Karpas-422 (cell line): ENCODE data around the gene RADIL. TPM values are rescaled to one million over a fixed set of nuclear protein-coding genes. Genes with fewer than 3 reads are reported as not detected.
"Not testable (repeated sequence)": the region's sequence is repeated elsewhere in the genome, so short reads cannot be mapped to it uniquely, and the experiment has no call there.

Experiments
- DNase-seq: peaks from one replicate; pipeline ENCODE4 v3.0.0-alpha.2; 2015
- H2AFZ ChIP-seq: fragments of 200-600 bp; sonication (generic); 2 replicates; pipeline ENCODE4 v1.6.1; 2014; ENCODE audit warnings: antibody characterized with exemption, low read length, mixed read lengths
- H3K27ac ChIP-seq: fragments of 200-600 bp; sonication (generic); 2 replicates; pipeline ENCODE4 v1.5.1; 2014; ENCODE audit warnings: mild to moderate bottlenecking, low read length, moderate library complexity
- H3K27me3 ChIP-seq: fragments of 200-600 bp; sonication (generic); 2 replicates; pipeline ENCODE4 v1.6.1; 2014; ENCODE audit warnings: low read length, mixed read lengths
- H3K36me3 ChIP-seq: fragments of 200-600 bp; sonication (generic); 2 replicates; pipeline ENCODE4 v1.6.1; 2014; ENCODE audit warnings: low read length, mixed read lengths; ENCODE audit not compliant: insufficient read depth
- H3K4me1 ChIP-seq: fragments of 200-600 bp; sonication (generic); 2 replicates; pipeline ENCODE4 v1.6.1; 2014; ENCODE audit warnings: mild to moderate bottlenecking, low read length, mixed read lengths
- H3K4me2 ChIP-seq: fragments of 200-600 bp; sonication (generic); 2 replicates; pipeline ENCODE4 v1.6.1; 2014; ENCODE audit warnings: low read length, low read depth, mild to moderate bottlenecking; ENCODE audit not compliant: poor library complexity, severe bottlenecking
- H3K4me3 ChIP-seq: fragments of 200-600 bp; sonication (generic); 2 replicates; pipeline ENCODE4 v1.5.1; 2014; ENCODE audit warnings: mild to moderate bottlenecking, antibody characterized with exemption, low read length, mixed read lengths
- H3K79me2 ChIP-seq: fragments of 200-600 bp; sonication (generic); 2 replicates; pipeline ENCODE4 v1.6.1; 2014; ENCODE audit warnings: mild to moderate bottlenecking, low read length, mixed read lengths
- H3K9ac ChIP-seq: fragments of 200-600 bp; sonication (generic); 2 replicates; pipeline ENCODE4 v1.6.0; 2014; ENCODE audit warnings: low read length
- H3K9me2 ChIP-seq: fragments of 200-600 bp; sonication (generic), shearing (Covaris generic); replicated peaks from 2 replicates; pipeline ENCODE4 v1.6.0; 2014; ENCODE audit warnings: mild to moderate bottlenecking, low read length, moderate library complexity; ENCODE audit not compliant: insufficient read depth
- H3K9me3 ChIP-seq: fragments of 300-700, 200-600 bp; sonication (generic); 2 replicates; pipeline ENCODE4 v1.6.1; 2014; ENCODE audit warnings: low read length, mixed read lengths
- H4K20me1 ChIP-seq: fragments of 200-600 bp; sonication (generic); 2 replicates; pipeline ENCODE4 v1.6.1; 2014; ENCODE audit warnings: mild to moderate bottlenecking, antibody characterized with exemption, low read length, low read depth; ENCODE audit not compliant: insufficient read depth
- total RNA-seq: library from RNA; depleted of rRNA; stranded (reverse); fragments of >200 nt; shearing (Covaris generic); gene quantifications from 2 replicates; pipeline ENCODE4 v1.2.3, GENCODE V29; 2014; ENCODE audit warnings: low replicate concordance

RADIL gene
- total RNA-seq, 1 experiment from 2014 or later: not detected

DNA sequence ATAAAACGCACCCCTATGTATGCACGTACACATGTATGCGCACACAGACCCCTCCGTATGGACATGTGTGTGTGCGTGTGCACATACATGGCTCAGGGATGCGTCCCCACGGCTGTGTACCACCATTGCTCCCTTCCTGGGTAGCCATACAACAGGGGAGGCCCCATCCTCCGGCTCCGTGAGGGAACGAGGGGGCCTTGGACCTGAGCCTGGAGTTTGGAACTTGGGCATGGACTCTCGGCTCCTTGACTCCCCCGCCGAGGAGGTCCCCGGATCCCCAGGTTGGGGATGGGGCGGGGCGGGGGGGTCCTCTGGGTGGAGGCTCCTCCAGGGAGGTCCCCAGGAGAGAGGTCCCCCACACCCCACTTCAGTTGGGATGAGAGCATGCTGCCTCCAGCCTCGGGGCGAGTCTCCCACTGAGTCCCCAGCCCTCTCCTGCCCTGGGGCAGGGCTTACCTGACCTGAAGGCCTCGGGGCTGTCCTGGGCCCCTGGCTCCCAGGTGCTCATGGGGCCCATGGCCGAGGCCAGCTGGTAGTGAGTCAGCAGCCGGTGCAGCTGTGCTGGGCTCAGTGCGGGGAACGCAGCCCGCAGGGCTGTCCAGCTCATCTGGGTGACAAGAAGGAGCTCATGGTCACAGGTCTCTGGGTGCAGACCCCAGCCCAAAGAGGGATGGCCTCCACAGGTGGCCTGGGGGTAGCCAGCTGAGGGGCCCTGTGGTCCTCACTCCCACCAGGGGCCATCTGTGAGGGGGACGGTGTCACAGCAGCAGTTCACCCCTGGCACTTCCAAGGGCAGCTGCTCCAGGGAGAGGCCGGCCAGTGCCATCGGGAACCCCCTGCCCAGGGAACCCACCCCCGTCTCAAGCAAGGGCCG, 78.2 kb downstream of the RADIL start:
- no peaks in the 10 kb centered on the region for H3K79me2 ChIP-seq
- no peak overlapping the region for H3K9ac ChIP-seq
- no peak overlapping the region for H2AFZ ChIP-seq
- no peak overlapping the region for H3K4me3 ChIP-seq
- H3K27me3 ChIP-seq: no peaks in the 10 kb centered on the region
- no peaks in the 10 kb centered on the region for H3K9me2 ChIP-seq
- H3K27ac ChIP-seq: no peak overlapping the region
- no peaks in the 10 kb centered on the region for H3K36me3 ChIP-seq
- H3K4me1 ChIP-seq: no peaks in the 10 kb centered on the region
- no peaks in the 10 kb centered on the region for H4K20me1 ChIP-seq
- H3K4me2 ChIP-seq: no peak overlapping the region
- DNase-seq: no peak
- no peaks in the 10 kb centered on the region for H3K9me3 ChIP-seq

DNA sequence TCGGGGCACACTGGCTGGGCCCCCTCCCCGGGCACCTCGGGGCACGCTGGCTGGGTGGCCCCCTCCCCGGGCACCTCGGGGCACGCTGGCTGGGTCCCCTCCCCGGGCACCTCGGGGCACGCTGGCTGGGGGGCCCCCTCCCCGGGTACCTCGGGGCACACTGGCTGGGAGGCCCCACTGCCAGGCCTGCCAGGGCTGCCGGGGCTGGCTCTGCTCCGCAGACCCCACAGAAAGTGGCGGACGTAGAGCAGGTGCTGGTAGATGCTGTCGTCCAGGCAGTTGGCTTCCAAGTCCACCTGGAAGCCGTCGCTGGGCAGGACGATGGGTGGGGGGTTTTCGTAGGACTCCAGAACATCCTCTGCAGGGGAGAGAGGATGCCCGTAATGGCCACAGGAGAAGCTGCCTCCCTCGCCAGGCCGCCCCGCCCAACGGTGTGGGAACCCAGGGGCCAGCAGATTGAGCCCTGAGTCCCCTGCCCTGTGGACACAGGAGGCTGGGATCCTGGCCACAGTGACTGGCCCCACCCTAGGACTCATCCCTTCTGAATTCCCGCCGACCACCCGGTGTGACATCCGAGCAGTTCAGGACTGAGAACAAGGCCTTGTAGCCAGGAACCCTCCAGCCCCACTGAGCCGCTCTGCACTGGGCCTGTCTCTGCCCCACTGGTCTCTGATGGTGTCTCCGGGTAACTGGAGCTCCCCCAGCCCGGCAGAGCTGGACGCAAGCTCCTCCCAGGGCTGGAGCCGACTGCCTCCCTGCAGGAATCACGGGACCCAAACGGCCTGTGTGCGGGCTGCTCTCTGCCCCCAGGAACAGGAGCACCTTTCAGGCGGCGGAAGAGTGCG, 79.9 kb downstream of the RADIL start:
- H3K4me3 ChIP-seq: no peak overlapping the region

DNA sequence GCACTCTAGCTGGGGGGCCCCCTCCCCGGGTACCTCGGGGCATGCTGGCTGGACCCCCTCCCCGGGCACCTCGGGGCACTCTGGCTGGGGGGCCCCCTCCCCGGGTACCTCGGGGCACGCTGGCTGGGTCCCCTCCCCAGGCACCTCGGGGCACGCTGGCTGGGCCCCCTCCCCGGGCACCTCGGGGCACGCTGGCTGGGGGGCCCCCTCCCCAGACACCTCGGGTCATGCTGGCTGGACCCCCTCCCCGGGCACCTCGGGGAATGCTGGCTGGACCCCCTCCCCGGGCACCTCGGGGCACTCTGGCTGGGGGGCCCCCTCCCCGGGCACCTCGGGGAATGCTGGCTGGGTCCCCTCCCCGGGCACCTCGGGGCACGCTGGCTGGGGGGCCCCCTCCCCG, 80.9 kb downstream of the RADIL start:
- not testable (repeated sequence) for H4K20me1 ChIP-seq, H3K9ac ChIP-seq, H2AFZ ChIP-seq, H3K4me3 ChIP-seq, H3K9me3 ChIP-seq, H3K79me2 ChIP-seq, H3K4me1 ChIP-seq, DNase-seq, H3K36me3 ChIP-seq, H3K27ac ChIP-seq, H3K27me3 ChIP-seq, H3K9me2 ChIP-seq, H3K4me2 ChIP-seq

More for the DNA sequence above, 79.9 kb downstream of the RADIL start:
- H4K20me1 ChIP-seq: no peaks in the 10 kb centered on the region
- no peaks in the 10 kb centered on the region for H3K4me1 ChIP-seq
- H3K36me3 ChIP-seq: no peaks in the 10 kb centered on the region
- no peaks in the 10 kb centered on the region for H3K79me2 ChIP-seq
- no peak overlapping the region for H2AFZ ChIP-seq
- no peak overlapping the region for H3K9ac ChIP-seq
- no peak for DNase-seq
- H3K27me3 ChIP-seq: no peaks in the 10 kb centered on the region
- no peak overlapping the region for H3K27ac ChIP-seq
- no peaks in the 10 kb centered on the region for H3K9me3 ChIP-seq
- H3K4me2 ChIP-seq: no peak overlapping the region
- no peaks in the 10 kb centered on the region for H3K9me2 ChIP-seq

DNA sequence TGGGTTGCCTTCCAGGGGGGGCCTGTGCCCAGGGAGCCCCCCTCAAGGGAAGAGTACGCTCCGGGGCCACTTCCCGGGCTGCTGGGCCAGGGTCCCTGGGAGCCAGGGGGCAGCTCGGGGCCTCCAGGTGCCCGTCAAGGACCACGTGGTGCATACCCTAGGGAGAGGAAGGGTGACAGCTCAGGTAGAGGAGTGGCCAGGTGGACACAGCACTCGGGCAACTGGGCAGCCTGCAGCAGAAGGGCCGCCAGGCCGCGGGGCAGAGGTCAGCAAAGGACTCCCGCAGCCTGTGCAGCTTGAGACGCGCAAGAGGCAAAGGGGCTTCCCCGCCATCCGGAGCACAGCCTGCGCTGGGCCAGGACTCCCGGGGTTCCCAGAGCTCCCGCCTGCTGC, 81.7 kb downstream of the RADIL start:
- no peak for DNase-seq
- H3K9me3 ChIP-seq: no peaks in the 10 kb centered on the region
- H3K4me1 ChIP-seq: no peaks in the 10 kb centered on the region
- no peak overlapping the region for H3K27ac ChIP-seq
- no peaks in the 10 kb centered on the region for H4K20me1 ChIP-seq
- no peaks in the 10 kb centered on the region for H3K9me2 ChIP-seq
- H3K27me3 ChIP-seq: no peaks in the 10 kb centered on the region
- H3K4me2 ChIP-seq: no peak overlapping the region
- H3K36me3 ChIP-seq: no peaks in the 10 kb centered on the region
- H3K9ac ChIP-seq: no peak overlapping the region
- H2AFZ ChIP-seq: no peak overlapping the region
- H3K4me3 ChIP-seq: no peak overlapping the region
- H3K79me2 ChIP-seq: no peaks in the 10 kb centered on the region

DNA sequence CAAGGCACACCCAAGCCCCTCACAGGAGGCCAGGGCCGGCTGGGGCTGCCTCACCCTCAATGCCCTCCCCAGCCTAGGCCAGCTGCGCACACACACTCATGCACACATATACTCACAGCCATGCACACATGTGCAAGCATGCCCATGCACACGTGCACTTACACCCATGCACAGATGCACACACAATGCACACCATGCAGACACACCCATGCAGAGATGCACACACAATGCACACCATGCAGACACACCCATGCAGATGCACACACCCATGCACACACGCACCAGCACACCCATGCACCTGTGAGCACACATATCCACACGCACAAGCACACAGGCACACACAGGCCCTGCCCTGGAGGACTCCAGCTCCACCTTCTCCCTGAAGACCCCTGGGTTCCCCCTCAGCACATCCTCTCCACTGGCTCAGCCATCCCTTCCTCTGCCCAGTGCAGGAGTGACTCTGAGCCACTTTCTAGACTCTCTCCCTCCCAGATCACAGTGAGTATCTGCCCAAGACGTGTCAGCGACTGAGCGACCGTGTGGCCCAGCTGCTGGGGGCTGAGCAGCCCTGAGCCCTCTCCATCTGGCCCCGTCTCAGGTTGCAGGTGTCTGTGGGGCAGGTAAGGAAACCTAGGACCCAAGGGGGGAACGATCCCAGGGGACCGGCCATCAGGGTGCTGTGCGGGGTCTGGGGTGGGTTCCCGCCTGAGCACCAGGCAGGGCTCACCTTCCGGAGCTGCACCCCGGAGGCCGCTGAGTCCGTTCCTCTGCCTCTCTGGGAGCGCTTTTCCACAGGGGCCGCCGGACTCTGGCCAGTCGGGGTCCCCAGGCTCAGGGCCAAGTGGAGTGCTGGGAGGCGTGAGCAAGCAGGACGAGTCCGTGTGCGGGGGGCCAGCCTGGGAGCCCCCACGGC, 82.3 kb downstream of the RADIL start:
- H3K9me2 ChIP-seq: no peaks in the 10 kb centered on the region
- no peaks in the 10 kb centered on the region for H3K27me3 ChIP-seq
- H3K9me3 ChIP-seq: no peaks in the 10 kb centered on the region
- H4K20me1 ChIP-seq: no peaks in the 10 kb centered on the region
- no peak overlapping the region for H3K4me2 ChIP-seq
- no peak overlapping the region for H2AFZ ChIP-seq
- H3K79me2 ChIP-seq: no peaks in the 10 kb centered on the region
- no peak overlapping the region for H3K27ac ChIP-seq
- H3K9ac ChIP-seq: no peak overlapping the region
- no peaks in the 10 kb centered on the region for H3K4me1 ChIP-seq
- no peak overlapping the region for H3K4me3 ChIP-seq
- no peak for DNase-seq
- H3K36me3 ChIP-seq: no peaks in the 10 kb centered on the region

DNA sequence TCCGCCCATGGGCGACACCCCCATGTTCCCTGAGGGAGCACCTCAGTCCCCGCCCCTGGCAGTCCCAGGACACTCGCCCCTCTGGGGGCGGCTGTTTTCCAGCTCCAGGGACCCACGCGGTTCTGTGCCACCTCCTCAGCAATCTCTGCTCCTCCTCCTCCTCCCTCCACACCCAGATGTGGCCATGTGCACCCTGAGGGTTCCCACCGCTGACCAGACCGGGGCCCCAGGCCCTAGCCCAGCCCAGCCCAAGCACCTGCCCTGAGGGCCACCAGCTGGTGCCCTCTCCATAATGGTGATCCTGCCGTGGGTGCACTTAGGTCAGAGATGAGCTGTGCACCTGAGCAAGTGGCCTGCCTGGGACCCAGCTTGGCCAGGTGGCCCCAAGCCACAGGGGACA, 83.0 kb downstream of the RADIL start:
- no peaks in the 10 kb centered on the region for H3K4me1 ChIP-seq
- no peak overlapping the region for H3K27ac ChIP-seq
- H2AFZ ChIP-seq: no peak overlapping the region
- no peaks in the 10 kb centered on the region for H4K20me1 ChIP-seq
- H3K36me3 ChIP-seq: no peaks in the 10 kb centered on the region
- H3K9ac ChIP-seq: no peak overlapping the region
- no peaks in the 10 kb centered on the region for H3K9me3 ChIP-seq
- H3K4me2 ChIP-seq: no peak overlapping the region
- no peak overlapping the region for H3K4me3 ChIP-seq
- no peaks in the 10 kb centered on the region for H3K79me2 ChIP-seq
- no peaks in the 10 kb centered on the region for H3K9me2 ChIP-seq
- H3K27me3 ChIP-seq: no peaks in the 10 kb centered on the region
- DNase-seq: no peak

DNA sequence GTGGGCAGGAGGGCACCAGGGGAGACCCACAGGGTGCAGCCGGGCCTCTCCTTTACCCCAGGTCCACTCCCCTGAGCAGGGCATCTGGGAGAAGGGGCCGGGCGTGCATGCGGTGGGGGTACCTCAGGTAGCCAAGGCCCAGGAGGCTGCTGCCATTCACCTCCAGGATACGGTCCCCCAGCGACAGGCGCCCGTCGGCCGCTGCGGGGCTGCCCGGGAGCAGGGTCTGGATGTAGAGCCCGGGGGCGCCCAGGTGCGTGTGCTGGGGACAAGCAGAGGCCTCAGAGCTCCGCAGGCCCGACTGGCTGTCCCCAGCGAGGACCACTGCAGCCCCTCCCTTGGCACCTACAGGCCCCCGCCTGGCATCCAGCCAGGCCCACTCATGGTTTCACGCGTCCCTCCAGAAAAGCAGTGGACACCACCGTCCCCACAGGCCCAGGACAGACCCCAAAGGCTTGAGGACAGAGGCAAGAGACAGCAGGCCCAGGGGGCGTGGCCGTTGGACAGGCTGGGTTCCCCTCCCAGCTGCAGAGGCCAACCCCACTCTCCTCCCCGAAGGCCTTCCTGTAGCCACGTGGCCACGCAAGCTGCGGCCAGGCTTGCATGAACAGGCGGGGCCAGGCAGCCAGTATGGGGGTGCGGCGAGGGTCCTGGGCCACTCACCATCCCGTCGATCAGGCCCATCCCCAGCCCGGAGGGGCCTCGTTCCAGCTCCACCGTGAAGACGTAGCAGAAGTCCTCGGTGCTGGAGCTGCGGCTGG, 83.8 kb downstream of the RADIL start:
- no peak overlapping the region for H3K27ac ChIP-seq
- no peak for DNase-seq

More for the DNA sequence above, 83.8 kb downstream of the RADIL start:
- Histone ChIP-seq H4K20me1 (no peaks in the 10 kb centered on the region), H3K4me3 (no peak overlapping the region), H3K79me2 (no peaks in the 10 kb centered on the region), H2AFZ (no peak overlapping the region), H3K4me2 (no peak overlapping the region), H3K9me3 (no peaks in the 10 kb centered on the region), H3K36me3 (no peaks in the 10 kb centered on the region), H3K4me1 (no peaks in the 10 kb centered on the region), H3K9me2 (no peaks in the 10 kb centered on the region), H3K9ac (no peak overlapping the region), H3K27me3 (no peaks in the 10 kb centered on the region)
